Measurements from ENCODE around the gene ZNF408. TPM values are rescaled to one million over a fixed set of nuclear protein-coding genes. Genes with fewer than 3 reads are reported as not detected.

ZNF408 gene
- total RNA-seq, 2 experiments from 2014 or later, result 9.2 to 9.7 TPM

DNA sequence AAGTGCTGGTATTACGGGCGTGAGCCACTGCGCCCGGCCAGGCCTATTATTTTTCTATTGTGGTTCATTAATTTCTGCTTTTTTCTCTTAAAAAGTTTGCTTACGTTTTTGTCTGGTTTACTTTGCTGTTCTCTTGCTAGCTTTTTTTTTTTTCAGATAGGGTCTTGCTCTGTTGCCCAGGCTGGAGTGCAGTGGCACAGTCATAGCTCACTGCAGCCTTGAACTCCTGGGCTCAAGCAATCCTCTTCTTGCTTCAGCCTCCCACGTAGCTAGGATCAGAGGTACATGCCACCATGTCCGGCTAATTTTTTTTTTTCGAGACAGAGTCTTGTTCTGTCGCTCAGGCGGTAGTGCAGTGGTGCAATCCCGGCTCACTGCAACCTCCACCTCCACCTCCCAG, 36.9 kb downstream of the ZNF408 start:
- intact Hi-C loops (cut with micrococcal nuclease), result no loop called here
- H3K4me1 Mint-ChIP-seq (ENCODE audit: low read depth), result no peaks in the 10 kb centered on the region
- ATAC-seq, result no peak
- POLR2A ChIA-PET, result interaction anchor here (0.7 kb wide), 1 partner anchor 220 kb away, joined by 4 read pairs; no protein-coding TSS in a partner anchor
- H3K36me3 Mint-ChIP-seq (ENCODE audit: low read depth), result peaks cover 19% of the 10 kb centered on the region
- TF ChIP-seq, protein P1, sequence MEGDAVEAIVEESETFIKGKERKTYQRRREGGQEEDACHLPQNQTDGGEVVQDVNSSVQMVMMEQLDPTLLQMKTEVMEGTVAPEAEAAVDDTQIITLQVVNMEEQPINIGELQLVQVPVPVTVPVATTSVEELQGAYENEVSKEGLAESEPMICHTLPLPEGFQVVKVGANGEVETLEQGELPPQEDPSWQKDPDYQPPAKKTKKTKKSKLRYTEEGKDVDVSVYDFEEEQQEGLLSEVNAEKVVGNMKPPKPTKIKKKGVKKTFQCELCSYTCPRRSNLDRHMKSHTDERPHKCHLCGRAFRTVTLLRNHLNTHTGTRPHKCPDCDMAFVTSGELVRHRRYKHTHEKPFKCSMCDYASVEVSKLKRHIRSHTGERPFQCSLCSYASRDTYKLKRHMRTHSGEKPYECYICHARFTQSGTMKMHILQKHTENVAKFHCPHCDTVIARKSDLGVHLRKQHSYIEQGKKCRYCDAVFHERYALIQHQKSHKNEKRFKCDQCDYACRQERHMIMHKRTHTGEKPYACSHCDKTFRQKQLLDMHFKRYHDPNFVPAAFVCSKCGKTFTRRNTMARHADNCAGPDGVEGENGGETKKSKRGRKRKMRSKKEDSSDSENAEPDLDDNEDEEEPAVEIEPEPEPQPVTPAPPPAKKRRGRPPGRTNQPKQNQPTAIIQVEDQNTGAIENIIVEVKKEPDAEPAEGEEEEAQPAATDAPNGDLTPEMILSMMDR (IDR thresholded peaks at IDR 0.05), result no peak
- H3K27me3 Mint-ChIP-seq, result no peaks in the 10 kb centered on the region
- CTCF ChIA-PET, result interaction anchor here (1.3 kb wide), 1 partner anchor 248 kb away, joined by 3 read pairs; no protein-coding TSS in a partner anchor
- H3K9me3 Mint-ChIP-seq, result no peaks in the 10 kb centered on the region
- H3K4me3 Mint-ChIP-seq, result no peak overlapping the region
- H3K27ac Mint-ChIP-seq, result no peak overlapping the region
- no peak for DNase-seq

- Mint-ChIP-seq H3K27me3 (no peaks in the 10 kb centered on the region), H3K27ac (no peak overlapping the region), H3K36me3 (ENCODE audit: low read depth) (peaks cover 29% of the 10 kb centered on the region), H3K4me1 (ENCODE audit: low read depth) (no peaks in the 10 kb centered on the region), H3K9me3 (no peaks in the 10 kb centered on the region), H3K4me3 (no peak overlapping the region)
- ATAC-seq, result no peak
- intact Hi-C loops (cut with micrococcal nuclease), result no loop called here
- TF ChIP-seq, protein P1 (IDR thresholded peaks at IDR 0.05), result no peak
- no peak for DNase-seq
- POLR2A ChIA-PET, result interaction anchor here (0.6 kb wide), 1 partner anchor 11 kb away, joined by 3 read pairs; no protein-coding TSS in a partner anchor
- CTCF ChIA-PET, result interaction anchor here (0.6 kb wide), 1 partner anchor 68 kb away, joined by 3 read pairs; no protein-coding TSS in a partner anchor
These were observed 38.1 kb downstream of the ZNF408 start for GRCh38 chr11:46738887-46739286.

DNA sequence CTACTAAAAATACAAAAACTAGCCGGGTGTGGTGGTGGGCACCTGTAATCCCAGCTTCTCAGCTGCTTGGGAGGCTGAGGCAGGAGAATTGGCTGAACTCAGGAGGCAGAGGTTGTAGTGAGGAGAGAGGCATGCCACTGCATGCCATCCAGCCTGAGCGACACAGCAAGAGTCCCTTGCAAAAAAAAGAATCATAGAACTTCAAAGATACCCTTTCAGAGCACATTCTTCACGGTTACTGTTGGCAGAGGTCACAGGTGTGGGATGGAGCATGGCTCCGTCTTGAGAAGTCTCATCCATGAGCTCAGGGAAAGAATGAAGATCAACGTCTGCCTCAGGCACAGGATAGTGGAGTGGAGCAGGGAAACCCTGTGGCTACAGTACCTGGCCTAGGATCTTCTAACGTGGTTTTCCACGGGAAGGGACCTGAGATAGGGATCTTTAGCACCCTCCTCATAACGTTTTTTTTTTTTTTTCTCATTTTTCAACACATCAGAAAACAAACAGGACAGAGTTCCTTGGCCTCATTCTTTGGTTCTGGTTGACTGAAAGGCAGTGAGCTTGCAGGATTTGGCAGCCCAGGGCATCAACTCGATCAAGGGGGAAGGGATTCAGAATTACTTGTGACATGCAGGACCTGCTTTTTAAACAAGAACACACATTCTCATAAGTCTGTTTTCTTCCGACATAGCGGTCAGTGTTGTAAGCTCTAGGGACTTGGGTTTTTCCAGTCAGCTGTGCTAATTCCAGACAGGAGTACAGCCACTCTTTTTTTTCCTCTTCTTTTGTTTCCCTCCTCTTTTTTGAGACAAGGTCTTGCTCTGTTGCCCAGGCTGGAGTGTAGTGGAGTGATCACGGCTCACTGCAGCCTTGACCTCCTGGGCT, 41.0 kb downstream of the ZNF408 start:
- ATAC-seq, result no peak
- ChIA-PET CTCF (no interaction called here), POLR2A (interaction anchor here (1.5 kb wide), 1 partner anchor 11 kb away, joined by 5 read pairs; no protein-coding TSS in a partner anchor)
- Mint-ChIP-seq H3K9me3 (no peaks in the 10 kb centered on the region), H3K27me3 (no peaks in the 10 kb centered on the region), H3K27ac (no peak overlapping the region), H3K4me1 (ENCODE audit: low read depth) (no peaks in the 10 kb centered on the region), H3K4me3 (no peak overlapping the region), H3K36me3 (ENCODE audit: low read depth) (peaks cover 47% of the 10 kb centered on the region)
- TF ChIP-seq, protein P1 (IDR thresholded peaks at IDR 0.05), result no peak
- DNase-seq, result no peak
- intact Hi-C loops (cut with micrococcal nuclease), result no loop called here

DNA sequence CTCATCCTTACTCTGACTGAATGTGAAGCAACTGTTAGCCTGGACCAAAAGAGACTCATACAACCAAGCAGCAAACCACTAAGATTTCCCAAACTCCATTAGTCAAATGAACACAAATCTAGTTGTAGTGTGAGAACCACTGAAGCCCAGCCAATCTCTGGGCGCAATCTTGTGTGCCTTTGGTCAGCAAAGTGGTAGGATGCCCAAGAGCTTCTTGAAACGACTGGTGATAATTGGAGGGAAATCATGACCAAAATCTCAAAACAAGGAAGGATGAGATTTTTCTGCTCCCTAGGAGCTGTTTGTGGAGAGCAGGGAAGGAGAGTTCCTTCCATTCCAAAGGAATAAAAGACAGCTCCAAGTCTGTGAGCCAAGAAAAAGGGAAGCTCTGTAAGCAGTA, 42.2 kb downstream of the ZNF408 start:
- H3K36me3 Mint-ChIP-seq (ENCODE audit: low read depth), result peaks cover 54% of the 10 kb centered on the region

More for the DNA sequence above, 42.2 kb downstream of the ZNF408 start:
- Mint-ChIP-seq H3K27ac (no peak overlapping the region), H3K4me1 (ENCODE audit: low read depth) (no peaks in the 10 kb centered on the region), H3K27me3 (no peaks in the 10 kb centered on the region), H3K4me3 (no peak overlapping the region), H3K9me3 (no peaks in the 10 kb centered on the region)
- ChIA-PET CTCF (interaction anchor here (1.1 kb wide), 1 partner anchor 90 kb away, joined by 3 read pairs; no protein-coding TSS in a partner anchor), POLR2A (no interaction called here)
- no peak for DNase-seq
- TF ChIP-seq, protein P1 (IDR thresholded peaks at IDR 0.05), result no peak
- intact Hi-C loops (cut with micrococcal nuclease), result no loop called here
- ATAC-seq, result no peak

All from activated CD8-positive, alpha-beta T cell treated with anti-CD3 and anti-CD28 coated beads for 36 hours (primary cell).